ENCODE measurements around the gene ACADS. TPM values are rescaled to one million over a fixed set of nuclear protein-coding genes. Genes with fewer than 3 reads are reported as not detected.

ACADS gene
- polyA plus RNA-seq, 2 of the 4 experiments (the other 2 are of a cell fraction) = 7.9 to 9.3 TPM

GRCh38 chr12:120699553-120699952 is 26.1 kb upstream of the ACADS start (continued):
- TF ChIP-seq CTCF (IDR thresholded peaks at IDR 0.05) = no peak

- no peak overlapping the region for H3K4me3 ChIP-seq
- H3K4me2 ChIP-seq = no peak overlapping the region
- no peaks in the 10 kb centered on the region for H3K9me3 ChIP-seq
- no peak for TF ChIP-seq ELK1 (IDR thresholded peaks at IDR 0.05; ENCODE audit: low read depth, low read length)
- TF ChIP-seq HDAC2 (IDR thresholded peaks at IDR 0.05) = no peak
- no peak for TF ChIP-seq JUNB (IDR thresholded peaks at IDR 0.05)
- no peak for TF ChIP-seq POLR2A (IDR thresholded peaks at IDR 0.05; ENCODE audit: low read length)
- TF ChIP-seq KDM5A (IDR thresholded peaks at IDR 0.05) = no peak
- no peak for TF ChIP-seq MAFK (IDR thresholded peaks at IDR 0.05; ENCODE audit: partially characterized antibody)
- no peak for TF ChIP-seq MYC (IDR thresholded peaks at IDR 0.05; ENCODE audit: borderline replicate concordance, low read length)
- TF ChIP-seq PBX3 (IDR thresholded peaks at IDR 0.05) = no peak
- ChIA-PET POLR2A (no interaction called here), CTCF (interaction anchor here (1.1 to 19.0 kb wide), 4 partner anchors 8 to 53 kb away, joined by 3 to 137 read pairs (median 3); no protein-coding TSS in a partner anchor)
- FAIRE-seq (no peak), DNase-seq (ENCODE audit: low read depth in 1 of 2, low spot score in 1 of 2) (no peak), ATAC-seq (no peak)
- WGBS (ENCODE audit: missing lambda C conversion rate) = 98% methylated on average over 5 of the region's 5 CpGs
- peaks cover 5% of the 10 kb centered on the region for H3K4me1 ChIP-seq
- no peak overlapping the region for H3K27ac ChIP-seq
Observed at GRCh38 chr12:120700886-120701285, 24.7 kb upstream of the ACADS start.

- FAIRE-seq = no peak
Observed at GRCh38 chr12:120702637-120703036, 23.0 kb upstream of the ACADS start.

More at GRCh38 chr12:120702637-120703036, 23.0 kb upstream of the ACADS start:
- H3K9me3 ChIP-seq = no peaks in the 10 kb centered on the region
- no peak for TF ChIP-seq FOXS1 (CRISPR knock-in tag; IDR thresholded peaks at IDR 0.05)
- no peak for TF ChIP-seq RARB (CRISPR knock-in tag; IDR thresholded peaks at IDR 0.05)
- TF ChIP-seq USF2 (IDR thresholded peaks at IDR 0.05) = no peak
- no peak for TF ChIP-seq ESRRA (IDR thresholded peaks at IDR 0.05; ENCODE audit: borderline replicate concordance, low read length)
- no peak for TF ChIP-seq HDAC2 (IDR thresholded peaks at IDR 0.05)
- TF ChIP-seq ZNF302 (CRISPR knock-in tag; IDR thresholded peaks at IDR 0.05) = no peak
- TF ChIP-seq NPAS2 (CRISPR knock-in tag; IDR thresholded peaks at IDR 0.05; ENCODE audit: borderline replicate concordance) = no peak
- TF ChIP-seq MAFK (IDR thresholded peaks at IDR 0.05; ENCODE audit: partially characterized antibody) = no peak
- TF ChIP-seq ELK1 (IDR thresholded peaks at IDR 0.05; ENCODE audit: low read depth, low read length) = no peak
- no peak for TF ChIP-seq KDM1A (IDR thresholded peaks at IDR 0.05; ENCODE audit: low read depth)
- no peak for TF ChIP-seq HEYL (CRISPR knock-in tag; IDR thresholded peaks at IDR 0.05)
- TF ChIP-seq RNF2 (IDR thresholded peaks at IDR 0.05; ENCODE audit: borderline replicate concordance, low read depth) = no peak
- 83% methylated on average over 1 of the region's 1 CpG for WGBS (ENCODE audit: missing lambda C conversion rate)
- ChIA-PET CTCF (interaction anchor here (0.6 to 19.0 kb wide), 4 partner anchors 8 to 242 kb away, joined by 3 to 137 read pairs (median 3); no protein-coding TSS in a partner anchor), POLR2A (no interaction called here)
- H3K4me1 ChIP-seq = peaks cover 10% of the 10 kb centered on the region
- no peak overlapping the region for H3K4me2 ChIP-seq
- no peak overlapping the region for H3K4me3 ChIP-seq
- no peak overlapping the region for H3K27ac ChIP-seq
- DNase-seq (ENCODE audit: low read depth in 1 of 2, low spot score in 1 of 2) (no peak), ATAC-seq (no peak)

Measured in A549 (cell line).